ENCODE results near the gene SCG5. TPM values are rescaled to one million over a fixed set of nuclear protein-coding genes. Genes with fewer than 3 reads are reported as not detected.

SCG5 gene
- total RNA-seq, 1 experiment from 2014 or later, result 23.9 TPM

GRCh38 chr15:32709295-32710033 lies 68.0 kb downstream of the SCG5 start:
- Histone ChIP-seq H3K4me1 (ENCODE audit: insufficient read depth, low read length) (no peaks in the 10 kb centered on the region; the same call in 1 of the 2 replicates), H2BK12ac (ENCODE audit: insufficient read length, low read depth, low read length) (no peak overlapping the region), H4K5ac (ENCODE audit: insufficient read length, low read depth, low read length) (no peak overlapping the region), H2BK15ac (ENCODE audit: low read depth, low read length) (no peak overlapping the region), H4K8ac (replicated peaks; ENCODE audit: insufficient read length, low read depth, low read length) (no peak overlapping the region), H3K23me2 (ENCODE audit: insufficient read length, low read depth, low read length, poor library complexity, severe bottlenecking) (no peaks in the 10 kb centered on the region), H3K14ac (ENCODE audit: insufficient read depth, low read length) (no peak overlapping the region), H3K9me3 (ENCODE audit: control insufficient read depth, low read depth, low read length) (no peaks in the 10 kb centered on the region), H3K27ac (ENCODE audit: insufficient read length, low read depth, low read length) (no peak overlapping the region), H2BK20ac (ENCODE audit: low read depth, low read length, poor library complexity, severe bottlenecking) (no peak overlapping the region), H3K4me2 (ENCODE audit: insufficient read depth, insufficient read length, low read length) (no peak overlapping the region), H2BK5ac (ENCODE audit: insufficient read length, low read length) (no peak overlapping the region), H2BK120ac (ENCODE audit: low read depth, low read length, poor library complexity, severe bottlenecking) (no peak overlapping the region), H3K27me3 (ENCODE audit: insufficient read depth, low read length) (no peaks in the 10 kb centered on the region), H2AK5ac (ENCODE audit: insufficient read length, low read length) (no peak overlapping the region), H3K23ac (ENCODE audit: insufficient read length, low read depth, low read length) (no peak overlapping the region), H4K20me1 (ENCODE audit: control insufficient read depth, insufficient read depth, insufficient read length) (no peaks in the 10 kb centered on the region), H3K18ac (ENCODE audit: insufficient read length, low read depth, low read length) (no peak overlapping the region), H3K4ac (ENCODE audit: low read depth, low read length) (no peak overlapping the region), H2AFZ (ENCODE audit: low read length) (no peak overlapping the region), H3K79me1 (ENCODE audit: insufficient read depth, low read depth, low read length, poor library complexity, severe bottlenecking) (no peaks in the 10 kb centered on the region), H3T11ph (ENCODE audit: low read length) (no peak overlapping the region), H3K9ac (ENCODE audit: extremely low read depth, insufficient read length, low read length) (no peak overlapping the region), H4K91ac (ENCODE audit: insufficient read length, low read depth, low read length) (no peak overlapping the region), H3K56ac (ENCODE audit: insufficient read length, low read depth, low read length) (no peak overlapping the region), H3K79me2 (ENCODE audit: insufficient read depth, low read length) (no peaks in the 10 kb centered on the region)
- Mint-ChIP-seq H3K4me3 (no peak overlapping the region), H3K36me3 (ENCODE audit: insufficient read depth in 1 of 3, low read depth in 3 of 3) (no peaks in the 10 kb centered on the region), H3K27ac (no peak overlapping the region; a peak in 1 of 7 replicates), H3K9me3 (no peaks in the 10 kb centered on the region), H3K27me3 (ENCODE audit: low read depth) (peaks cover 39% of the 10 kb centered on the region), H3K4me1 (peaks cover 0 to under 1% of the 10 kb centered on the region in 2 experiments; a peak in 1 of 4 replicates)
- whole genome bisulfite sequencing (ENCODE audit: extremely low coverage, insufficient read length, low lambda C conversion rate), result no CpG with 5 or more reads among the region's 9 CpGs
- DNase-seq, result no peak
- TF ChIP-seq CTCF (conservative IDR thresholded peaks at IDR 0.05), result no peak

Measured in H9 (cell line).